HG02642 (cell line): Measurements from ENCODE around the gene PREP.

Experiments used
- ATAC-seq: cut with Tn5 transposase; IDR thresholded peaks from one replicate; pipeline ENCODE4 v1.9.1; 2021; ENCODE audit warnings: mild to moderate bottlenecking; ENCODE audit not compliant: unreplicated experiment, poor library complexity

Gene PREP

GRCh38 chr6:105398859-105399258 is 4.0 kb downstream of the PREP start:
- ATAC-seq, result no peak

DNA sequence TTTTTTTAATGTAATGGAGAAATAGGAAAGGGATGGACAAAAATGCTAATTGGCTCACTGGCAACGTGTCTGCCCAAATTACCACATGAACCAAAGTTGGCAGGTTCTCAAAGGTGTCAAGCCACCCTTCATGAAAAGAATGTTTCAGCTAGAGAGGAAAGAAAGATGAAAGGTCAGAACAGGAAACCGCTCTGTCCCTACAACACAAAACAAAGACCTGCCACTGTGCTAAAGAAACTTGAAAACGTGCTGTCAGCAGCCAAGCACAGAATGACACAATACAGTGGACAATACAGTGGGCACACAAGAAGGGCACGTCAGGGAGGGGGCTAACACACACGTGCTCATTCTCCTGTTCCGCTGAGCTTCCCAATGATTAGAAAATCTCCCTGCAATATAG is 4.9 kb downstream of the PREP start:
- no peak for ATAC-seq

DNA sequence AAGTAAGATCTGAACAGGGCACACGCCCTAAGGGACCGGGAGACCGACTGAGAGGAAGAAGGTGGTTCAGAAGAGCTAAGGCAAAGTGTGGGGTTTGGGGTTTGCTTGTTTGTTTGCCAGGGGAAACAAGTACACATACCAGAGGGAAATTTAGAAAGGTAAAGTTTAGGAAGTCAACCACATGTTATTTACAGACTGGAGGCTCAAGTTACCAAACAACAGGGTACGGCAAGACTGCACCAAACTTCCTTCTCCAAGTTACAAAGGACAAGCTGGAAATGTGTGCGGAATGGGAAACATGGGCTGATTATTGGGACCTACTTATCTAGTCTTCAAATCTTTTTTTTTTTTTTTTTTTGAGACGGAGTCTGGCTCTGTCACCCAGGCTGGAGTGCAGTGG is 11.2 kb downstream of the PREP start:
- ATAC-seq, result no peak

DNA sequence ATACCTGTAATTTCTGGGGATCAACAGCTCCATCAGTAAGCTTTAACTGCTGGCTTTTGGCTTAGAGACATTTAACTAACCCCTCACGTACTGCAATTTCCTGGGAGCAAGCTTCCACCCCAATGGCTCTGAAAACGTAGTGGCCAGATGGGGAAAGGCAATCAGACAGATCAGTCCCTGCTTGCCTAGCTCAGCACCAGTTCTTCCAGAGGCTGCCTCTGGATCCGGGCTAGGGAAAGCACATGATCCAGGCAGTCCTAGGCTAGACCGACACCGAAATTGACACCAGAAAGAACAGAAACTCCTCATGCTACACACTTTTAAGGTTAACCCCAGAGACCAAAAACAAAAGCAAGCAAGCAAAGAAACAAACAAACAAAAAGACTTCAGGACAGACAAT is 13.3 kb downstream of the PREP start:
- no peak for ATAC-seq

DNA sequence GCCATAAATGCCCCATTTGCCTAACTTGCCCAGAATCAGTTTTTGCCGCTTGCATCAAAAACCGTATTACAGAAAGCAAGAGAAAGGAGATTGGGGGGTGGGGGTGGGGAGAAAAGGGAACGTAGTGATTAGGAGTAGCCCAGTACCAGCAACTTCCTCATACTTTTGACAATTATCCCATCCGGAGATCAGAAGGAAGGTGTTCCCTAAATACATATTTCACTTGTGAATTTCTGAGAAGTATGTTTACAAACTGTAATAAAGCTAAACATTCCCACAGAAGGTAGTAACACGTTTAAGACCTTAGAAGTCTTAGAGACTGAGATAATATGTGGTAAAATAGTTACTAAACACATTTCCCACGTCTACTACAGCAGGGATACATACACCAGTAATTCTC is 14.5 kb downstream of the PREP start:
- ATAC-seq, result no peak

GRCh38 chr6:105384004-105384403 is 18.9 kb downstream of the PREP start:
- ATAC-seq, result no peak

GRCh38 chr6:105382958-105383357 is 19.9 kb downstream of the PREP start:
- ATAC-seq, result no peak

GRCh38 chr6:105382496-105382895 is 20.4 kb downstream of the PREP start:
- no peak for ATAC-seq

DNA sequence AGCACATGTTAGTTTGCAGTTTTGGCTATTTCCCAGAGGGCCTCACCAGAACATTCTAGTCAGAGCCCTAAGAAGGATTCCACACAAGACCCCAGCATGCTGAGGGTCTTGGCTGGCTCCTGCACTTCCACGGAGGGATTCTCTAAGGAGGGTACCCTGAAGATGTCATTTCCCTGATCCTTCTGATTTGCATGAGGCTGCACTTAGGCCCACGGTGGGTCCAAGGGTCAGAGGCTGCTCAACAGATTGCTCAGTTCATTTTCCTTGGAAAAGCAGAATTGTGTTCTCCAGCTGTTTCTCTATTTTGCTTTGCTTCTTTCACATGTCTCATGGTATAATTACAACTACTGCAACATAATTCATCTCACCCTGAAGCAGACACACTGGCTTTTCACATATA is 22.2 kb downstream of the PREP start:
- ATAC-seq, result no peak

DNA sequence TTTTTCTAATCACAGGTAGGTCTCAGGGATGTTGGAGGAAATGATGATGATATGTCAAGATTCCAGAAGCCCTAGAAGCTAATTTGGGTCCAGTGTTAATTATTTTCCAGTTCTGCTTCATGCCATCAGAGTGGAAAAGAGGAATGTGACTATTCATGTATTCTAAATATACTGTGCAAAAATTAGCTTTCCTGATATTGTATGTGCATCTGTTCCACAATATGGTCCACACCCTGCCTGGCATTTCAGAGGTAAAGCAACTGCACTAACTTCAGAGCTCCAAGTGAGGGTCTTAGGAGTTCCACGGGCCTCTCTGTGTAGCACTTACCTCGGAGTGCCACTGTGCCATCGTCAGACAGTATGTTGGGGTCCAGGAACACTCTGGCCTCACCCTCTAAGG is 27.1 kb downstream of the PREP start:
- no peak for ATAC-seq

GRCh38 chr6:105374010-105374420 is 28.9 kb downstream of the PREP start:
- no peak for ATAC-seq

- no peak for ATAC-seq
These were observed 29.4 kb downstream of the PREP start for GRCh38 chr6:105373481-105373880.

DNA sequence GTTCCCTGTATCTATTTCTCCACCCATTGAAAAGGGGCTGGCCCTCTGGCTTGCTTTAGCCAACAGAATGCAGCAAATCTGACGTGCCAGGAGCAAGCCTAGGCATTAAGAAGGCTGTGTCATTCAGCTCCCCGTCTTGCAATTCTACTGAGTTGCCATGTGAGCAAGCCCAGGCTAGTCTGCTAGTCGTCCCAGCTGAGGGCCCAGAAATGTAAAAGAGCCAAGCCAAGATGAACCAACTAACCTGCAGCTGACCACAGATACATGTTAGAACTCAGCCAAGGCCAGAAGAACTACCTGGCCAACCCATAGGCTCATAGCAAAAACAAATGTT is 30.1 kb downstream of the PREP start:
- no peak for ATAC-seq

- ATAC-seq, result no peak
These were observed 30.6 kb downstream of the PREP start for GRCh38 chr6:105372142-105372848.

- no peak for ATAC-seq
These were observed 32.5 kb downstream of the PREP start for GRCh38 chr6:105370351-105370750.

DNA sequence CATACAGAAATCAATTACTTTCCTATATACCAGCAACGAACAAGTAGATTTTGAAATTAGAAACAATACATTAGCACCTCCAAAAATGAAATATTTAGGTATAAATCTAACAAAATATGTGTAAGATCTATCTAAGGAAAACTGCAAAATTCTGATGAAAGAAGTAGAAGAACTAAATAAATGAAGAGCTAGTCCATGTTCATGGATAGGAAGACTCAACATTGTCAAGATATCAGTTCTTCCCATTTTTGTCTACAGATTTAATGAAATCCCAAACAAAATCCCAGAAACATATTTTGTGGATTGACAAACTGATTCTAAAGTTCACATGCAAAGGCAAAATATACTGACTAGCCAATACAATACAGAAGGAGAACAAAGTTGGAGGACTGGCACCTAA is 33.7 kb downstream of the PREP start:
- no peak for ATAC-seq

- ATAC-seq, result no peak
These were observed 38.6 kb downstream of the PREP start for GRCh38 chr6:105364243-105364642.

DNA sequence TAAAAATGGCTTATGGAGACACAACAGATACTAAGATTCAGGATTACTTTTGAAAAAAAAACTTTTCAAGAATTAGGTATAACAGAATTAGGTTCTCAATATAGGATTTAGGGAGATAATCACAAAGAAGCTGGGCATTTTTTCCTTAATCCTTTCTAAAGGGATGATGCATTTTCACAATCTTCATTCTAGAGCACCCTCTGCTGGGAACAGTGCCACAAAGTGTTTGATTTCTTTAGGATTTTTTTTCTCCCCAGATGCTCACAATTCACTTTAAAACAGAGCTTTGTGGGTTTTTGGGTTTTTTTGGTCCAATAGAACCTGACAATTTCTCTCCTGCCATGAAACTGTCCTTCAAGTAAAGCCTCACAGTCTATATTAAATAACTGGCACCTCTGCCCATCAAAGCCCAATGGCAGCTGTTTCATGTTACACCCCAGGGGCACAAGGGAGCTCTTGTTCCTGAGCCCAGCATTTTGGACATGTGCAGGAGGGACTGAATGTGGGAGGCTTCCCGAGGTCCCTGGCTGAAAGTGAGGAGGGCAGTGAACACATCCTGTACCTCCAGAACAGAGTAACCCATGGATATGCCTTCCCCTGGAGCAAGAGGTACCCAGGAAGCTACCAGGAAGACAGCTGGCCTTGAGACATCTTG is 39.7 kb downstream of the PREP start:
- no peak for ATAC-seq

DNA sequence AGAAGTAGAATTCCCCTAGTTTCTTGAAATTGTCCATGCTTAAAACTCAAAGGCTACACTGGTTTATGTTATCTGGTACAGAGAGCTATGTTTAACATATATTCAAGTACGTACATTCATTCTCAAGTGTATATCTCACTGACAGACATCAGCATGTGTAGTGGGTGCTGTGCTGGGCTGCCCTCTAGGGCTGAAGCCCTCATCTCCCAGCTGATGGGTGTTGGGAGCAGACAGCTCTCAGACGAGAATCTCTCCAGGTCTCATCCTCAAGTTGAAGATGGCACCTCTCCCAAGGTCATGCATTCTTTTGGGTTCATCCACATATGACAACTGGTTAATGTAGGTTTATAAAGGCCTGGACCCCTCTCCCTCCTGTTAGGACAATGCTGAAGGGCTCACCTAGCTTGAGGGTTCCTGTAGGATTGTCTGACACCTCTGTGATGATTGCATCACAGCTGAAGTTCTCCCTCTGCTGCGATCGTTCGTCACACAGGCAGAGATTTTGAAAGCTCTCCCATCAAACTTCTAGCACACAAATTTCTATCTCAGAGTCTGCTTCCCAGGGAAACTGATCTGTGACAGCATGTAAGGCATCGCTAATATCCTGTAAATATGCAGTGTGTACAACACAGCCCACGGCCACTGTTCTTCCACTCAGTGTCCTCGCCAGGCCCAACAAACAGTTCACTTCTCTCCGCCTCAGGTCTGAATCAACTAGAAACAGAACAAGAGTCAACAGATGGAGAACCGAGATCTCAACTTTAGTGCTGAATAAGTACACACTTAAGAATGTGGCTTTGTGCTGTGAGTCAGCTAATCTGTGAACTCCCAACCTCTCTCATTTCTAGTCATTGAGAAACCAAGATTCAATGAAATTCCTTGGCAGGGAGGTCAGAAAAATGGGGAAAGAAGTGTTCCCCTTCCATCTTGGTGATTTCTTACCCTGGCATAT is 43.2 kb downstream of the PREP start:
- ATAC-seq, result no peak

DNA sequence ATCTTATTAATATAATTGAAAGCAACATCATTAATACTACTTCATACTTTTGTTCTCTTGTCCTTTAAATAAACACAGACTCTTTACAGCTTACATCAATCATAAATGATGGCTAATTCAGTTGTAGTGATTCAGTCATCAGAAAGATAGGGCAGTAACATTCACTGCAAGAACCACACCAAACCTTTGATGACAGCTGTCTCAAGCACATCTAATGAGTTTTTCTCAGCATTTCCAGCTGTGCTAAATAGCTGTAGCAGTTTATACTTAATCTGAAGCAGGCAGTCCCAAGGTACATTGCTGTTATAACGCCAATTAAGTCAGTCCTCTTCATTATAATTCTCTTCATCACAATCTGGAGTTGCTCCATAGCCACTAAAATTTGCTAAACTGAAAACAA is 45.7 kb downstream of the PREP start:
- ATAC-seq, result no peak

GRCh38 chr6:105352037-105352617 is 50.8 kb downstream of the PREP start:
- no peak for ATAC-seq
